HG02763 (cell line): ENCODE data around the gene SNAPC5.
"Not testable (repeated sequence)": the region's sequence is repeated elsewhere in the genome, so short reads cannot be mapped to it uniquely, and the experiment has no call there.

ENCODE experiments used
- ATAC-seq: cut with Tn5 transposase; IDR thresholded peaks from one replicate; pipeline ENCODE4 v1.9.1; 2021; ENCODE audit warnings: mild to moderate bottlenecking, moderate library complexity; ENCODE audit not compliant: unreplicated experiment

The SNAPC5 gene

GRCh38 chr15:66491846-66492245, 5.7 kb downstream of the SNAPC5 start:
- ATAC-seq = no peak

- ATAC-seq = no peak
Measured at GRCh38 chr15:66489179-66489791, 8.3 kb downstream of the SNAPC5 start.

GRCh38 chr15:66488525-66488924, 9.0 kb downstream of the SNAPC5 start:
- ATAC-seq = no peak

GRCh38 chr15:66486887-66487286, 10.7 kb downstream of the SNAPC5 start:
- ATAC-seq = no peak

GRCh38 chr15:66484539-66485112, 12.9 kb downstream of the SNAPC5 start:
- no peak for ATAC-seq

GRCh38 chr15:66483131-66483566, 14.4 kb downstream of the SNAPC5 start:
- no peak for ATAC-seq

GRCh38 chr15:66482539-66482938, 15.0 kb downstream of the SNAPC5 start:
- no peak for ATAC-seq

- ATAC-seq = no peak
Measured at GRCh38 chr15:66481107-66481856, 16.3 kb downstream of the SNAPC5 start.

- ATAC-seq = no peak
Measured at GRCh38 chr15:66480267-66480666, 17.3 kb downstream of the SNAPC5 start.

GRCh38 chr15:66477011-66477410, 20.6 kb downstream of the SNAPC5 start:
- ATAC-seq = no peak

- no peak for ATAC-seq
Measured at GRCh38 chr15:66476535-66476934, 21.0 kb downstream of the SNAPC5 start.

- ATAC-seq = no peak
Measured at GRCh38 chr15:66474963-66475362, 22.6 kb downstream of the SNAPC5 start.

GRCh38 chr15:66474135-66474534, 23.4 kb downstream of the SNAPC5 start:
- no peak for ATAC-seq

GRCh38 chr15:66472176-66472999, 25.2 kb downstream of the SNAPC5 start:
- ATAC-seq = peak; percentile 70

GRCh38 chr15:66470825-66471224, 26.7 kb downstream of the SNAPC5 start:
- ATAC-seq = not testable (repeated sequence)

GRCh38 chr15:66467162-66468040, 30.2 kb downstream of the SNAPC5 start:
- not testable (repeated sequence) for ATAC-seq

GRCh38 chr15:66465294-66465693, 32.3 kb downstream of the SNAPC5 start:
- not testable (repeated sequence) for ATAC-seq

- no peak for ATAC-seq
Measured at GRCh38 chr15:66462627-66463026, 34.9 kb downstream of the SNAPC5 start.

GRCh38 chr15:66461917-66462316, 35.6 kb downstream of the SNAPC5 start:
- ATAC-seq = no peak

GRCh38 chr15:66461294-66461693, 36.3 kb downstream of the SNAPC5 start:
- not testable (repeated sequence) for ATAC-seq
